Measurements from ENCODE around the gene HLA-DPA1. TPM values are rescaled to one million over a fixed set of nuclear protein-coding genes. Genes with fewer than 3 reads are reported as not detected.

The HLA-DPA1 gene
- polyA plus RNA-seq, 1 donor: 163 TPM

DNA sequence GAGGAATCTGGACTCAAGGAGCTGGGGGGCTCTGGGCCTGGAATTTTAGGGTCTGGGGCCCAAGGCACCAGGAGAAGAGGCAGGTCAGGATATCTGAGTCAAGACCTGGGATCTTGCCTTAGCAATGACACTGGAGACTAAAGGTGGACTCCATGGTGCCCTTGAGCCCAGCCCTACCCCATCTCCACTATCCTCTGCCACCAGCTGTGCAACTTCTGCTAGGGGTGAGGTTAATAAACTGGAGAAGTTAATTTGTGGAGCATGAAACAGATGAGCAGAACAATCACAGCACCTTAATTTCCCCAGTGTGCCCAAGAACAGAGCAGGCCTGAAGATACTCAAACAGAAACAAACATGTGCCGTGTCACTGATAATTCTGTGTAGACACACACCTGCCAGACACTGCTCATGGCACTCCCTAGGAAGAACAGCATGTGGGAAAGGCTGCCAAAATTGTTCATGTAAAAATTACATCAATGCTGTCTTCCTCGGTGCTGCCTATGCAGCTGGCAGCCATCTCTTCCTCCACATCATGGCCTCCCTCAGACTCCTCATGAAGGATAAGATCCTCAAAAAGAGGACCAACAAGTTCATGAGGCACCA lies 5.6 kb upstream of the HLA-DPA1 start:
- WGBS (ENCODE audit: insufficient coverage, low lambda C conversion rate): no CpG with 5 or more reads among the region's 2 CpGs
- H3K4me3 ChIP-seq (ENCODE audit: low read length): no peak overlapping the region
- H3K27ac ChIP-seq (ENCODE audit: low read length): no peak overlapping the region
- DNase-seq: no peak
- no peaks in the 10 kb centered on the region for H3K9me3 ChIP-seq (ENCODE audit: control insufficient read depth, low read depth, low read length)
- no peaks in the 10 kb centered on the region for H3K4me1 ChIP-seq (ENCODE audit: control insufficient read depth, insufficient read depth, low read length)
- H3K36me3 ChIP-seq (ENCODE audit: control insufficient read depth, insufficient read depth, low read length): no peaks in the 10 kb centered on the region
- peaks cover 51% of the 10 kb centered on the region for H3K27me3 ChIP-seq (ENCODE audit: control insufficient read depth, insufficient read depth, low read length)

DNA sequence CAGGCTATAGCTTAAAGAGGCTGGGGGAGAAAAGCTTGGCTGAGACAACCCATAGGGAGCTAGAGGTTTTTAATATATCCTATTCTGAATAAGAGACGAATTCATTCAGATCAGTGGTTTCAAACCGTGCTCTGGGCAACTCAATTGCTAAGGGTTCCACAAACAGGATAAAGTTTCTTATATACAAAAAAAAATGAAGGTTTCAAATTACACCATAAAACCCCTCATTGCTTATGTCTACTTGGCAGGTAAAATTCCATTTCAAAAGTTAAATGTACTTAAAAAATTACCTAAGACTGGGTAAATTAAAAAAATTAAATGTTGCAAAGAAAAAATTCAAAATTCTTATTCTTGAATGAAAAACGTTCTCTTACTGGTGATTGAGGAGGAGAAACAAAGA lies 5.0 kb upstream of the HLA-DPA1 start:
- H3K9me3 ChIP-seq (ENCODE audit: control insufficient read depth, low read depth, low read length): no peaks in the 10 kb centered on the region
- H3K27ac ChIP-seq (ENCODE audit: low read length): no peak overlapping the region
- WGBS (ENCODE audit: insufficient coverage, low lambda C conversion rate): 79% methylated on average over 3 of the region's 3 CpGs
- no peaks in the 10 kb centered on the region for H3K4me1 ChIP-seq (ENCODE audit: control insufficient read depth, insufficient read depth, low read length)
- peaks cover 51% of the 10 kb centered on the region for H3K27me3 ChIP-seq (ENCODE audit: control insufficient read depth, insufficient read depth, low read length)
- DNase-seq: no peak
- no peak overlapping the region for H3K4me3 ChIP-seq (ENCODE audit: low read length)
- H3K36me3 ChIP-seq (ENCODE audit: control insufficient read depth, insufficient read depth, low read length): no peaks in the 10 kb centered on the region

DNA sequence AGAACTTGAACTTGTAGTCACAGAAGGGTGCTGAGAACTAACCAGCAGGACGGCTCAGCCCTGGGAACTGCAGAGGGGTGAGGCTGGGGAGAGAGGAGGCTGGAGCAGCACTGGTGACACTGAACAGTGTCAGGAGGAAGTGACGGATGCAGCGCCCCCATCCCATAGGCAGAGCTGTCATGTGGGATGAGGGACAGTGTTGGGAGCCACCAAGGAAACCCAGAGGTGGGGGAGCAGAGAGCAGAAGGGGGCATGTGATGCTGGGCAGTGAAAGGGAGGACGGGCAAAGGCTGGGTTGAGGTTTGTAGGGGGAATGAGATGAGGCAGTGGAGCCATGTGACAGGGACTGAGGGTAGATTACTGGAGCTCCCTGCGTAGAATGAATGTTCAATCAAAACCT lies 4.5 kb upstream of the HLA-DPA1 start:
- peaks cover 51% of the 10 kb centered on the region for H3K27me3 ChIP-seq (ENCODE audit: control insufficient read depth, insufficient read depth, low read length)
- H3K9me3 ChIP-seq (ENCODE audit: control insufficient read depth, low read depth, low read length): no peaks in the 10 kb centered on the region
- DNase-seq: no peak
- H3K4me1 ChIP-seq (ENCODE audit: control insufficient read depth, insufficient read depth, low read length): no peaks in the 10 kb centered on the region
- H3K4me3 ChIP-seq (ENCODE audit: low read length): no peak overlapping the region
- 20% methylated on average over 1 of the region's 5 CpGs for WGBS (ENCODE audit: insufficient coverage, low lambda C conversion rate)
- H3K36me3 ChIP-seq (ENCODE audit: control insufficient read depth, insufficient read depth, low read length): no peaks in the 10 kb centered on the region
- no peak overlapping the region for H3K27ac ChIP-seq (ENCODE audit: low read length)

DNA sequence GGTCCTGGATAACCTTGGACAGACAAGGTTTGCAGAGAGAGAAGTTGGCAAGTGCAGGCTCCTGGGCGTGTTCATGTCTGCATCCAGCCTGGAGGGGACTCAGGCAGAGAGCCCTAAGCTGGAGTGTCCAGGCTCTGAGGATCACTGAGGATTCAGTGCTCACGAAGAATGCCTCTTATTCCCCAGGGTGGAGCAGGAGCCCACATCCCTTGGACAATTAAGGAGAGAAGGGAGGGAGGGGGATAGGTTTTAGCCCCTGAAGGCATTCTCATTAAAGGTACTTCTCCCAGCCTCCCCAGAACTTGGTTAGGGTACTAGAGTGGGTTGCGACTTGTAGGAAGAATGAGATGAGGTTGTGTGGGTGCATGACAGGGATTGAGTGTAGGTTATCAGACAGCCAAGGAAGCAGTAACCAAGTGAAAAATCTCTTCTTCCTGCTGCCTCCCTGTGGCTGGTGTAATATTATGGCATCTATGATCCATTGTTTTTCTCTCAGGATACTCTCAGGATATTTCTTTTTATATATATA lies 3.0 kb upstream of the HLA-DPA1 start:
- DNase-seq: no peak
- H3K36me3 ChIP-seq (ENCODE audit: control insufficient read depth, insufficient read depth, low read length): no peaks in the 10 kb centered on the region
- peaks cover 55% of the 10 kb centered on the region for H3K27me3 ChIP-seq (ENCODE audit: control insufficient read depth, insufficient read depth, low read length)
- WGBS (ENCODE audit: insufficient coverage, low lambda C conversion rate): no CpG with 5 or more reads among the region's 3 CpGs
- H3K4me1 ChIP-seq (ENCODE audit: control insufficient read depth, insufficient read depth, low read length): no peaks in the 10 kb centered on the region
- peak overlapping the region; percentile 28 for H3K4me3 ChIP-seq (ENCODE audit: low read length)
- H3K27ac ChIP-seq (ENCODE audit: low read length): peak overlapping the region; percentile 33
- H3K9me3 ChIP-seq (ENCODE audit: control insufficient read depth, low read depth, low read length): no peaks in the 10 kb centered on the region

DNA sequence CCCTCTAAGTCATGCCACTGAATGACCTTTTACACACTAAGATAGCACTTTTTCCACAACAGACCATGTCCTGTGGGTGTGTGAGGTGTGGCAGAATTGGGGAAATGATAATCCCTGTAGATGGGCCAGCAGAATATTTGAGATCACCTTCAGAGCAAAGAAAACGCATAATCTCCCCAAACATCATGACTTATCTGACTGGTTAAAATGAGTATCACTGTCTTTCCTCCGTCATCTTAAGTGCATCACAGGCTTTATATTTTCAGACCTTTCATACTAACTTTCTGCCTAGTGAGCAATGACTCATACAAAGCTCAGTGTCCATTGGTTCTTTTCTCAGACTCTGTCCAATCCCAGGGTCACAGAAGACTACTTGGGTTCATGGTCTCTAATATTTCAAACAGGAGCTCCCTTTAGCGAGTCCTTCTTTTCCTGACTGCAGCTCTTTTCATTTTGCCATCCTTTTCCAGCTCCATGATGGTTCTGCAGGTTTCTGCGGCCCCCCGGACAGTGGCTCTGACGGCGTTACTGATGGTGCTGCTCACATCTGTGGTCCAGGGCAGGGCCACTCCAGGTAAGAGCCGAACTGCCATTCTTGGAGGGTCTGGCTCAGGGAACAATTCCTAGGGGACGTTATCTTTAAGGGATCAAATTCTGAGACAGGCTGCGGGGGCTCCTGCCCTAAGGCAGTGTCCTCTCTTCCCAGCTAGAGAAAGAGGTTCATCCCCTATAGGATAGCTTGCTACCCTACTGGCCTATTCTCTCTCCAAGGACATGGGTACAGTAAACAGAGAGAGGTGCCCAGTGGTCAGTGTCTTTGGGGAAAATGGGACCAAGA lies 2.3 kb upstream of the HLA-DPA1 start, which contains the start of gene HLA-DPB1:
Gene HLA-DPB1 (plus strand): TSS at position 423 of the 838 bp plus-strand sequence. CDS start 52 bp downstream, at position 475.
- DNase-seq: peak in 1 of 2 donors; percentile 46
- peak within 1 kb of the TSS; percentile 28 for H3K4me3 ChIP-seq (ENCODE audit: low read length)
- no peaks in the 10 kb centered on the region for H3K4me1 ChIP-seq (ENCODE audit: control insufficient read depth, insufficient read depth, low read length)
- WGBS (ENCODE audit: insufficient coverage, low lambda C conversion rate): no CpG with 5 or more reads among the region's 10 CpGs
- H3K27ac ChIP-seq (ENCODE audit: low read length): peak within 1 kb of the TSS; percentile 33
- H3K9me3 ChIP-seq (ENCODE audit: control insufficient read depth, low read depth, low read length): no peaks in the 10 kb centered on the region
- no peaks in the 10 kb centered on the region for H3K36me3 ChIP-seq (ENCODE audit: control insufficient read depth, insufficient read depth, low read length)
- H3K27me3 ChIP-seq (ENCODE audit: control insufficient read depth, insufficient read depth, low read length): peaks cover 48% of the 10 kb centered on the region

DNA sequence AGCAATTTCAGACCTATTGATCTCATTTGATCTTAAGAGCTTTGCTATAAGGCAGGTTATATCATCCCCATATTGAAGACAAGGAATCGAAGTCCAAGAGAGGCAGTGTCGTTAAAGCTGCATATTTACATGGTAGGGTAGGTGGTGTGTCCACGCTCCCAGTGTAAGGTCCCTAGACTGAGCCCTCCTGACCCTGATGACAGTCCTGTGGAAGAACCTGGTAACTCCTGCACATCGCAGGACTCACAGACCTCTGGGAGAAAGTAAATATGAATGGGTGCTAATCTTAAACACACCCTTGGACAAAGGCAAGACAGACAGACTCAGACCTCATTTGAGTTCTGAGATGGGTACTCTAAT lies 1.7 kb upstream of the HLA-DPA1 start:
- no CpG with 5 or more reads among the region's 4 CpGs for WGBS (ENCODE audit: insufficient coverage, low lambda C conversion rate)
- peaks cover 42% of the 10 kb centered on the region for H3K27me3 ChIP-seq (ENCODE audit: control insufficient read depth, insufficient read depth, low read length)
- DNase-seq: no peak
- no peaks in the 10 kb centered on the region for H3K9me3 ChIP-seq (ENCODE audit: control insufficient read depth, low read depth, low read length)
- no peak overlapping the region for H3K27ac ChIP-seq (ENCODE audit: low read length)
- H3K36me3 ChIP-seq (ENCODE audit: control insufficient read depth, insufficient read depth, low read length): no peaks in the 10 kb centered on the region
- H3K4me1 ChIP-seq (ENCODE audit: control insufficient read depth, insufficient read depth, low read length): no peaks in the 10 kb centered on the region
- H3K4me3 ChIP-seq (ENCODE audit: low read length): no peak overlapping the region

DNA sequence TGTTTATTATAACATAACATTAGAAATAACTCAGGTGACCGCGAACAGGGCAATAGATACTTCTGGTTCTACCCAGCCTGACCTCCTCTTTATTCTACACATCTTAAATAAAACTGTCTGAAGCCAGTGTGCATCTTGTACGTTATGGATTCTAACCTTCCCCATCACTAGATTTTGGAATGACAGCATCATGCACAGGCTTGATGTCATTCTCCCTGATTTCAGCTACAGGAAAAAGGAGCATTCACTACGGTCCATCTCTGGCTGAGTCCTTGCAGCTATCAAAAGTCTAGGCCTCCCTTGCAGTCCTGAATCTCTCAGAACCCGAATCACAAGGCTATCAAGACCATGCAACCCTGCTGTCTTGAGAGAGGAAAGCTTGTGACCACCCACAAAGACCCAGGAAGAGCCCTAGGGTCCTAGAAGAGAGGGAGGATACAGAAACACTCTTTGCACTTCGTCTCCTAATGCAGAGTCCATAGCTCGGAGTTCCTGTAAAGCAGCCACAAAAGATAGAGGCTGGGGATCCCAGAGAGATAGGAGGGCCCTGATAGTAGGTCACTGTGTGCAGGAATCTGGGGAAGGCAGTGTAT lies 845 bp downstream of the HLA-DPA1 start:
- no peak for DNase-seq
- H3K36me3 ChIP-seq (ENCODE audit: control insufficient read depth, insufficient read depth, low read length): no peaks in the 10 kb centered on the region

DNA sequence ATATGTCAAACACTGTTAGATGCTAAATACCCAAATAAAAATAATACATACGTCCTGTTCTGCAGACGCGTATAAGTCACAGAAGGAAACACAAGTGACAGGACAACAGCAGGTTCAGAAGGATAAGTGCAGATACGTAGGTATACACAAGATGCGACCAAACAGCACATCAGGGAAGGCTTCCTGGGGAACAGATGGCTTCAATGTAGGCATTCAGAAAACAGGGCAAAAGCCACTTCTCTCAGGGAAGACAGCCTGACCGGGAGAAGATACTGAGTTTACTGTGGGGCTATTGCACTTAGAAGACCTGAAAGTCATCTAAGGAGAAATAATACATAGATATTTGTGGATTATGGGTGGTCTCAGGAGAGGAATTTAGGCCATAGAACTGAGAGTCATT lies 1.9 kb downstream of the HLA-DPA1 start:
- 83% methylated on average over 5 of the region's 6 CpGs for WGBS (ENCODE audit: insufficient coverage, low lambda C conversion rate)
- H3K9me3 ChIP-seq (ENCODE audit: control insufficient read depth, low read depth, low read length): no peaks in the 10 kb centered on the region
- H3K4me1 ChIP-seq (ENCODE audit: control insufficient read depth, insufficient read depth, low read length): no peaks in the 10 kb centered on the region
- H3K27ac ChIP-seq (ENCODE audit: low read length): no peak overlapping the region
- no peak for DNase-seq
- peaks cover 22% of the 10 kb centered on the region for H3K27me3 ChIP-seq (ENCODE audit: control insufficient read depth, insufficient read depth, low read length)
- no peaks in the 10 kb centered on the region for H3K36me3 ChIP-seq (ENCODE audit: control insufficient read depth, insufficient read depth, low read length)
- peak overlapping the region; percentile 23 for H3K4me3 ChIP-seq (ENCODE audit: low read length)

More for the DNA sequence above, 845 bp downstream of the HLA-DPA1 start:
- peaks cover 24% of the 10 kb centered on the region for H3K27me3 ChIP-seq (ENCODE audit: control insufficient read depth, insufficient read depth, low read length)
- peak overlapping the region; percentile 23 for H3K4me3 ChIP-seq (ENCODE audit: low read length)
- H3K9me3 ChIP-seq (ENCODE audit: control insufficient read depth, low read depth, low read length): no peaks in the 10 kb centered on the region
- H3K27ac ChIP-seq (ENCODE audit: low read length): peak overlapping the region; percentile 32
- no peaks in the 10 kb centered on the region for H3K4me1 ChIP-seq (ENCODE audit: control insufficient read depth, insufficient read depth, low read length)
- WGBS (ENCODE audit: insufficient coverage, low lambda C conversion rate): no CpG with 5 or more reads among the region's 7 CpGs

DNA sequence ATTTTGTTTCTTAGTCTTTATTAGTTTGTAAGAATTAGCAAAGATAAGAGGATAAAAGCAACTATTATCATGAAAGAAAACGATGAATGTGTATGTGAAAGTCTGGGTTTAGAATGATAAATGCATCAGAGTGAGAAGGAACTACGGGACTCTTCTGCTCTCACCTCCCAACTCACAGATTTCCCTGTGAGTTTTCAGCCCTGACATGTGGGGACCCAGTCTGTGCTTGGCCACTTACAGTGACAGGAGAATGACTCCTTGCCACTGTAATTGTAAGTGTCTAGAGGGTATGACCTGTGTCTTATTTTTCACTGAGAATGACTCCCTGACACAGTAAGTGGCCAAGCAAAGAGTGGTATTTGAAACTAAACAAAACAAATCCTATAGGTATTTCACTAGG lies 2.5 kb downstream of the HLA-DPA1 start:
- 83% methylated on average over 2 of the region's 2 CpGs for WGBS (ENCODE audit: insufficient coverage, low lambda C conversion rate)
- H3K27ac ChIP-seq (ENCODE audit: low read length): no peak overlapping the region

DNA sequence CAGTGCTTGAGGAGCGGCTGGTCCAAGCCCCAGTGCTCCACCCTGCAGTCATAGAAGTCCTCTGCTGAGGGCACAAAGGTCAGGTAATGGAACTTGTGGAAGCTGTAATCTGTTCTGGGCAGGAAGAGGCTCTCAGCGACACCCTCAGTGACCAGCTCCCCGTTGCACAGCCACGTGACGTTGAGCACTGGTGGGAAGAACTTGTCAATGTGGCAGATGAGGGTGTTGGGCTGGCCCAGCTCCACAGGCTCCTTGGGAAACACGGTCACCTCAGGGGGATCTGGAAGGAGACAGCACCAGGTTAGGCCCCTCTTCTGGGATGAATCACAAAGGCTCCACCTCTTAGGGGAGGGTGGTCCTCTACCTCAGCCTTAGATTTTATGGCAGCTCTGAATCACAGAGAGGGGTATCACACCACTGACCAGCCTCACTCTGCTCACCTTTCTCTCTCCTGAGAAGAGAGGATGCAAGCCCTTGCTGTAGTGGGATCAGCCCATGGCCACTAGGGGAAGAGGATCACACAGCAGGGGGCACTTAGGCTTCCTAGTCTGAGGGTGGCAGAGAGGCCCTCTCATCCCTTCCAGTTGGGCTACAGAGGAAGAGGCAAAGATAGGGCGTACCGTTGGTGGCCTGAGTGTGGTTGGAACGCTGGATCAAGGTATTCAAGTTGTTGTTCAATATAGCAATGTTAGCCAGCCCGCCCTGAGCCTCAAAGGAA lies 4.3 kb downstream of the HLA-DPA1 start:
- Histone ChIP-seq H3K36me3 (ENCODE audit: control insufficient read depth, insufficient read depth, low read length) (no peaks in the 10 kb centered on the region), H3K4me1 (ENCODE audit: control insufficient read depth, insufficient read depth, low read length) (no peaks in the 10 kb centered on the region), H3K4me3 (ENCODE audit: low read length) (no peak overlapping the region), H3K27me3 (ENCODE audit: control insufficient read depth, insufficient read depth, low read length) (peaks cover 12% of the 10 kb centered on the region), H3K27ac (ENCODE audit: low read length) (no peak overlapping the region), H3K9me3 (ENCODE audit: control insufficient read depth, low read depth, low read length) (no peaks in the 10 kb centered on the region)
- WGBS (ENCODE audit: insufficient coverage, low lambda C conversion rate): no CpG with 5 or more reads among the region's 10 CpGs
- no peak for DNase-seq

More for the DNA sequence above, 2.5 kb downstream of the HLA-DPA1 start:
- H3K4me3 ChIP-seq (ENCODE audit: low read length): no peak overlapping the region
- no peaks in the 10 kb centered on the region for H3K36me3 ChIP-seq (ENCODE audit: control insufficient read depth, insufficient read depth, low read length)
- peaks cover 17% of the 10 kb centered on the region for H3K27me3 ChIP-seq (ENCODE audit: control insufficient read depth, insufficient read depth, low read length)
- no peaks in the 10 kb centered on the region for H3K4me1 ChIP-seq (ENCODE audit: control insufficient read depth, insufficient read depth, low read length)
- no peak for DNase-seq
- H3K9me3 ChIP-seq (ENCODE audit: control insufficient read depth, low read depth, low read length): no peaks in the 10 kb centered on the region

Measured in large intestine (tissue), 3 donors.